ENCODE results near the gene MYOD1. TPM values are rescaled to one million over a fixed set of nuclear protein-coding genes. Genes with fewer than 3 reads are reported as not detected.

MYOD1 gene
- total RNA-seq, 1 experiment from 2014 or later: not detected

- Histone ChIP-seq H3K4me1 (ENCODE audit: insufficient read depth, low read length, poor library complexity, severe bottlenecking) (no peaks in the 10 kb centered on the region), H3K9me3 (ENCODE audit: low read depth, low read length, poor library complexity, severe bottlenecking) (no peaks in the 10 kb centered on the region), H3K27me3 (replicated peaks; ENCODE audit: insufficient read depth, low read depth, low read length, poor library complexity) (peaks cover 89% of the 10 kb centered on the region), H3K36me3 (ENCODE audit: insufficient read depth, low read length, poor library complexity, severe bottlenecking) (no peaks in the 10 kb centered on the region), H3K4me3 (ENCODE audit: low read depth, low read length, poor library complexity, severe bottlenecking) (no peak overlapping the region), H3K27ac (ENCODE audit: low read depth, low read length, poor library complexity, severe bottlenecking) (no peak overlapping the region)
- TF ChIP-seq EZH2 (IDR thresholded peaks at IDR 0.05; ENCODE audit: borderline replicate concordance, low read depth, low read length, poor library complexity, severe bottlenecking) (no peak), CTCF (conservative IDR thresholded peaks at IDR 0.05; ENCODE audit: low read depth, low read length) (no peak)
- ChIA-PET CTCF (no interaction called here), POLR2A (ENCODE audit: low non-redundant PET) (no interaction called here)
- intact Hi-C loops (cut with micrococcal nuclease; ENCODE audit: unreplicated experiment): no loop called here
- DNase-seq (ENCODE audit: low spot score): no peak
- BruUV-seq (replicated peaks): no TSS peak
Measured at GRCh38 chr11:17718510-17718962, 835 bp upstream of the MYOD1 start.

DNA sequence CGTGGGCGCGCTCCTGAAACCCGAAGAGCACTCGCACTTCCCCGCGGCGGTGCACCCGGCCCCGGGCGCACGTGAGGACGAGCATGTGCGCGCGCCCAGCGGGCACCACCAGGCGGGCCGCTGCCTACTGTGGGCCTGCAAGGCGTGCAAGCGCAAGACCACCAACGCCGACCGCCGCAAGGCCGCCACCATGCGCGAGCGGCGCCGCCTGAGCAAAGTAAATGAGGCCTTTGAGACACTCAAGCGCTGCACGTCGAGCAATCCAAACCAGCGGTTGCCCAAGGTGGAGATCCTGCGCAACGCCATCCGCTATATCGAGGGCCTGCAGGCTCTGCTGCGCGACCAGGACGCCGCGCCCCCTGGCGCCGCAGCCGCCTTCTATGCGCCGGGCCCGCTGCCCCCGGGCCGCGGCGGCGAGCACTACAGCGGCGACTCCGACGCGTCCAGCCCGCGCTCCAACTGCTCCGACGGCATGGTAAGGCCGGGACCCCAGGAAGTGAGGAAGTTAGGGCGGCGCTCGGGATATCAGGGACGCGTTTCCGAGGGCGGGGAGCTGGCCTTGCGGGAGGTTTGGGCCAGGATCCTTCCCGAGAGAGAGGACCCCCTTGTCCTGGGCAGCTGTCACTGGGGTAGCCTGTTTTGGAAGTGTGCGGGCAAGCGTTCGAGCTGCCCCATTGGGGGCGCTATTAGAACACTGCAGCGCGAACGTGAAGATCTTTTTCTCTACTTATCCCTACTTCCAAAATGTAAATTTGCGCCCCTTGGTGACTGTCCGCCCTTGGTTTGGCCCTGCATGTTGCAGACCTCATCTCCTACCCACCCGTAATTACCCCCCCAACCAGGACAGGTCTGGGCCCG lies 796 bp downstream of the MYOD1 start:
- Histone ChIP-seq H3K9me3 (ENCODE audit: low read depth, low read length, poor library complexity, severe bottlenecking) (no peaks in the 10 kb centered on the region), H3K4me3 (ENCODE audit: low read depth, low read length, poor library complexity, severe bottlenecking) (peak overlapping the region; percentile 10), H3K36me3 (ENCODE audit: insufficient read depth, low read length, poor library complexity, severe bottlenecking) (no peaks in the 10 kb centered on the region), H3K27me3 (replicated peaks; ENCODE audit: insufficient read depth, low read depth, low read length, poor library complexity) (peaks cover 97% of the 10 kb centered on the region), H3K27ac (ENCODE audit: low read depth, low read length, poor library complexity, severe bottlenecking) (no peak overlapping the region), H3K4me1 (ENCODE audit: insufficient read depth, low read length, poor library complexity, severe bottlenecking) (no peaks in the 10 kb centered on the region)
- TF ChIP-seq CTCF (conservative IDR thresholded peaks at IDR 0.05; ENCODE audit: low read depth, low read length) (peak; percentile 44), EZH2 (IDR thresholded peaks at IDR 0.05; ENCODE audit: borderline replicate concordance, low read depth, low read length, poor library complexity, severe bottlenecking) (no peak)
- DNase-seq (ENCODE audit: low spot score): no peak
- ChIA-PET POLR2A (ENCODE audit: low non-redundant PET) (no interaction called here), CTCF (interaction anchor here (0.6 to 1.7 kb wide), 3 partner anchors 11 to 253 kb away, joined by 3 to 5 read pairs (median 4); no protein-coding TSS in a partner anchor)
- no TSS peak for BruUV-seq (replicated peaks)
- intact Hi-C loops (cut with micrococcal nuclease; ENCODE audit: unreplicated experiment): no loop called here

DNA sequence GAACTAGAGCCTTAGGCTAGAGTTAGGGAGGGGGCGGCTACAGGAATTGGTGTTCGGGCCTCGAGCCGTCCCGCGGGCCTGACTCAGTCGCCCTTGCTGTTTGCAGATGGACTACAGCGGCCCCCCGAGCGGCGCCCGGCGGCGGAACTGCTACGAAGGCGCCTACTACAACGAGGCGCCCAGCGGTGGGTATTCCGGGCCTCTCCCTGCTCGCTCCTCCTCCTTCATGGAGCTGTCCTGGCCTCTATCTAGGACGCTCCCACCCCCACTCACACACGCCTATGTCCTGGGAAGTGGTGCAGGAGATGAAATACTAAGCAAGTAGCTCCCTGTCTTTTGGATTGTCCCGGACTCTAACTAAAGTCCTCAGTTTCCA lies 1.4 kb downstream of the MYOD1 start:
- no peaks in the 10 kb centered on the region for H3K4me1 ChIP-seq (ENCODE audit: insufficient read depth, low read length, poor library complexity, severe bottlenecking)
- peak; percentile 35 for DNase-seq (ENCODE audit: low spot score)
- H3K9me3 ChIP-seq (ENCODE audit: low read depth, low read length, poor library complexity, severe bottlenecking): no peaks in the 10 kb centered on the region
- H3K27ac ChIP-seq (ENCODE audit: low read depth, low read length, poor library complexity, severe bottlenecking): no peak overlapping the region
- ChIA-PET CTCF (interaction anchor here (1.4 to 1.7 kb wide), 2 partner anchors 11 to 122 kb away, joined by 4 to 5 read pairs; no protein-coding TSS in a partner anchor), POLR2A (ENCODE audit: low non-redundant PET) (interaction anchor here (0.5 kb wide), 1 partner anchor 245 kb away, joined by 3 read pairs; no protein-coding TSS in a partner anchor)
- H3K27me3 ChIP-seq (replicated peaks; ENCODE audit: insufficient read depth, low read depth, low read length, poor library complexity): peaks cover 97% of the 10 kb centered on the region
- BruUV-seq (replicated peaks): no TSS peak
- peak overlapping the region; percentile 10 for H3K4me3 ChIP-seq (ENCODE audit: low read depth, low read length, poor library complexity, severe bottlenecking)
- H3K36me3 ChIP-seq (ENCODE audit: insufficient read depth, low read length, poor library complexity, severe bottlenecking): no peaks in the 10 kb centered on the region
- TF ChIP-seq CTCF (conservative IDR thresholded peaks at IDR 0.05; ENCODE audit: low read depth, low read length) (0 out of 2 replicates have a peak, but pooled peaks have one; percentile 10), EZH2 (IDR thresholded peaks at IDR 0.05; ENCODE audit: borderline replicate concordance, low read depth, low read length, poor library complexity, severe bottlenecking) (no peak)
- intact Hi-C loops (cut with micrococcal nuclease; ENCODE audit: unreplicated experiment): no loop called here
